ENCODE results near the gene DGCR8.

DGCR8 gene

DNA sequence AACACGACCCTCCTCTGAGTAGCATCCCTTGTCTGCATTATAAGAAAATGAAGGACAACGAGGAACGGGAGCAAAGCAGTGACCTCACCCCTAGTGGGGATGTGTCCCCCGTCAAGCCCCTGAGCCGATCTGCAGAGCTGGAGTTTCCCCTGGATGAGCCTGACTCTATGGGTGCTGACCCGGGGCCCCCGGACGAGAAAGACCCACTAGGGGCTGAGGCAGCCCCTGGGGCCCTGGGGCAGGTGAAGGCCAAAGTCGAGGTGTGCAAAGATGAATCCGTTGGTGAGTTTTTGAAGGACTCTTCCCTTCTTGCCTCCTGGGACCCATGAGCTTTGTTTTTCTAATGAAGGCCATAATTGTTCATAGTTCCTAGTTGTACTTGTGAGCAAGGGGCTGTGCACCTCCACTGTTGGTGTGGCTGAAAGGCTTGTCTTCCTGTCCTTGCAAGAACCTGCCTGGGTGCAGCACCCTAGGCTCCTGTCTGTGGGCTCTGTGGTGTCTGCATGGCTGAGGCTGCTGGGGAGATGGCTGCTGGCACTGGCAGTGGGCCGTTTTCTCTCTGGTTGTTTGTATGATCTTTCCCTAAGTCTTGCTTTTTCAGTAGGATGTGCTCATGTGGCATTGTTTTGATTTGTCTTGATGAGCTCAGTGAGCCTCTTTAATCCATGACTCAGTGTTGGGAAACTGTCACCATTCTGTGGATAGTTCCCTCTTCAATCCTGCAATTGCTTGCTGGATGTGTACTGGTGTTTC, 10.1 kb downstream of the DGCR8 start:
- no peak for DNase-seq (ENCODE audit: low read depth)

DNA sequence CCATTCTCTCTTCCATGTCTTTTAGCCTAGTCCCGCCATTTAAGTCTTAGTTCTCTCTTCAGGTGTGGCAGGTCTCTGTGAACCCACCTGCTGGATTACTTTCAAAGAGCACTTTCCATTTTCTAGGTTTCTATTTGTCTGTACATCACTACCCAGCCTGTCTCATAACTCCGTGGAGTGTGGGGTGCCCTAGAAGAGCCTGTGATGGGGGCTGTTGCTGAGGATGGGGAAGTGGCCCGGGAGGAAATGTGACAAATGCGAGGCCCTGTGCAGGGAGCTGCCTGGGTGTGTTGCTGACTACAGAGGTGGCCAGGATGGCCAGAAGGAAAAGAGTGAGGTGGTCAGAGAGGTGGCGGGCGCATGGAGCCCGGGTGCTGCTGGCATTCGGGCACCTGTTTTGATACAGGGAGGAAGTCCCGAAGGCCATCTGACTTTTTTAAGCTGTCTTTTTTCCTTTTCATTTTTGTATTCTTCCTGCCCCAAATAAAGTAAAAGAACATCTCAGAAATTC, 10.7 kb downstream of the DGCR8 start:
- no peak for DNase-seq (ENCODE audit: low read depth)

DNA sequence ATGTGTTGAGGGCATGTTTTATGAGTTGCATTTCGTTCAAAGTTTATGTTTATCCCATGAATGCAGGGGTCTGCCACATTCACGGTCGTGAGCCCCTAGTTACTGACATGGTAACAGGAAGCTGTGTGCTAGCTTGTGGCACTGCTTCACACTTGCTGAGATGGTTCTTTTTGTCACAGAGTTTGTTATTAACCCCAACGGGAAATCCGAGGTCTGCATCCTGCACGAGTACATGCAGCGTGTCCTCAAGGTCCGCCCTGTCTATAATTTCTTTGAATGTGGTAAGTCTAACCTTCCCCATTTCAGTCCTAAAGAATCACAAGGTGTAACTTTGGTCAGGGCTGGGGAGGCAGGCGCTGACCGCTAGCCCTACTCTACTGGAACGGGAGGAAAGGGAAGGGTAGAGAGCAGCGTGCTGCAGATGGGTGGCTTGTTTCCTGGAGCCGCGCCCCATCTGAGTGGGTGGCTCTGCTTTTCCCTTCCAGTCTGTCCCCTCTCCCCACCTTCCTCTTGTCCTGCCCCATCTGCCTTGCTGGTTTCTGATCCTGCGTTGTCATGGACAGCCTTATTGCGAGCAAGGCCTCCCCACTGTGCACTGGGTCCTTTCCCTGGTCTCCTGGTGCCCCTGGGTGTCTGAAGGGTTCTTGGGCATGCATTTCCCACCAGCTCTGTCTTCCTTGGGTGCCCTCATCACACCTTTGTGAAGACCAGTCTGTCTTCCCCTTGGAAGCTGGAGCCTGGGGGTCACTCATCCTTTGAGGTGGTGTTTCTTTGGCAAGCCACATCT, 11.8 kb downstream of the DGCR8 start:
- DNase-seq (ENCODE audit: low read depth): no peak

- DNase-seq (ENCODE audit: low read depth): no peak
These were observed 12.4 kb downstream of the DGCR8 start for GRCh38 chr22:20092477-20092854.

- DNase-seq (ENCODE audit: low read depth): no peak
These were observed 13.6 kb downstream of the DGCR8 start for GRCh38 chr22:20093418-20094196.

GRCh38 chr22:20094197-20094807, 14.3 kb downstream of the DGCR8 start:
- DNase-seq (ENCODE audit: low read depth): no peak

DNA sequence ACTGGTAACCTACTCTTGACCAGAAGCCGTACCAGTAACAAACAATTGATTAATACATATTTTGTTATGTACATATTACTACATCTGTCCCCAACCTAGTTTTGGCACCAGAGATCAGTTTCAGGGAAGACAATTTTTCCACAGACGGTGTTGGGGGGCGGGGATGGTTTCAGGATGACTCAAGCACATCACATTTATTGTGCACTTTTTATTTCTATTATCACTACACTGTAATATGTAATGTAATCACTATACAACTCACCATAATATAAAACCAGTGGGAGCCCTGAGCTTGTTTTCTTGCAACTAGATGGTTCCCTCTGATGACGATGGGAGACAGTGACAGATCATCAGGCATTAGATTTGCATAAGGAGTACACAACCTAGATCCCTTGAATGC, 15.5 kb downstream of the DGCR8 start:
- DNase-seq (ENCODE audit: low read depth): no peak

DNA sequence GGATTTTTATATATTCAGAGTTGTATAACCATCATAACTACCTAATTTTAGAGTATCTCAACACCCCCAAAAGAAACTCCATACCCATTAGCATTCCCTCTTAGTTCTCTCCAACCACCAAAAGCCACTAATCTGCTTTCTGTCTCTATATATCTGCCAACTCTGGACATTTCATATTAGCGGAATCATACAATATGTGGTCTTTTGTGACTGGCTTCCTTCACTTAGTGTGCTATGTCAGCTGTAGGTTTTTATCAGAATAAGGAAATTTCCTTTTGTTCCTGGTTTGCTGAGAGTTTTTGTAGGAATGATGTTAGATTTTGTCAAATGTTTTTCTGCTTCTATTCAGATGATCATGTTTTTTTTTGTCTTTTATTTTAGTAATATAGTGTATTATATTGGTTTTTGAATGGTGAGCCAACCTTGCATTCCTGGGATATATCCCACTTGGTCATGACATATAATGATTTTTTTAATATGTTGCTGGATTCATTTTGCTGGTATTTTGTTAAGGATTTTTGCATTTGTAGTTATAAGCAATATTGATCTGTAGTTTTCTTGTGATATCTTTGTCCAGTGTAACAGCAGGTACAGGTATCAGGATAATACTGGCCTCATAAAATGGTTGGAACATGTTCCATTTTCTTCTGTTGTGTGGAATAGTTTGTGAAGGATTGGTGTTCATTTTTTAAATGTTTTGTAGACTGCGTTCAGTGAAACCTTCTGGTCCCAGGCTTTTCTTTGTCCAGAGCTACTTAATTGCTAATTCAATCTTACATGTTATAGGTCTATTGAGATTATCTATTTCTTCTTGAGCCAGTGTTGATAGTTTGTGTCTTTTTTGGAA, 16.8 kb downstream of the DGCR8 start:
- DNase-seq (ENCODE audit: low read depth): no peak

- no peak for DNase-seq (ENCODE audit: low read depth)
These were observed 19.2 kb downstream of the DGCR8 start for GRCh38 chr22:20099099-20099711.

GRCh38 chr22:20101638-20102037, 21.6 kb downstream of the DGCR8 start:
- DNase-seq (ENCODE audit: low read depth): no peak

GRCh38 chr22:20102203-20102780, 22.3 kb downstream of the DGCR8 start:
- DNase-seq (ENCODE audit: low read depth): no peak

DNA sequence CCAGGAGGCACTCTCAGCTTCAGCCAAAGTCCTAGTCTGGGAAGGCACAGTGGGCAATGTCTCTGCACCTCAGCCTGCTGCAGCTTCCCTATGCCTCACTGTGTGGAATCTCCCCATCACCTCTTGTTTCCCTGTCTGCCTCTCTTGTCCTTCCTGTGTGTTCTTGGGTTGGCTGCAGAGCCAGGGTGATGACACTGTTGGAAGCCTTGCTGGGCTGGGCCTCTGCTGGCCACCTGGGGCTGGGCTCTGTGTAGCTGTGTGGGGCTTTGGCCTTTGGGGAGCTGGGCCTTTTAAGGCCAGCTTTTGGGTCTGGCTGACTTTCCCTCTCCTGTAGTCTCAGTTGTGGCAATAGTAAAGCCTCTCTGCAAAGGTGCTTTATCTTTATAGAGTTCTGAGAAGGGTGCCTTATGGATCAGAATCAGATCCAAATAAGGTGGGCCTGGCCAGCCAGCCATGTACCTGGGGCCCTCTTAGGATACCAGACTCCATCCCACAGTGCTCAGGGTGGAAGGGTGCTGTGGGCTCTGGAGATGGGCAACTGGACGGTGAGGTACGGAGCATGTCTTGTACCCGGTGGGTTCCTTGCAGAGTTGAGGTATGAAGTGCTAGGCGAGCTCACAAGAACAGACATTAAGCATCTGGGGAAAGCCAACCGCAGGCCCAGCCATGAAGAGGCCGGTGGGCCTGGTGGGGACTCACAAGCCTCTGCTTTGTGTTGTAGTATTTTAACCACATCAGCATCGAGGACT, 25.6 kb downstream of the DGCR8 start:
- DNase-seq (ENCODE audit: low read depth): no peak

DNA sequence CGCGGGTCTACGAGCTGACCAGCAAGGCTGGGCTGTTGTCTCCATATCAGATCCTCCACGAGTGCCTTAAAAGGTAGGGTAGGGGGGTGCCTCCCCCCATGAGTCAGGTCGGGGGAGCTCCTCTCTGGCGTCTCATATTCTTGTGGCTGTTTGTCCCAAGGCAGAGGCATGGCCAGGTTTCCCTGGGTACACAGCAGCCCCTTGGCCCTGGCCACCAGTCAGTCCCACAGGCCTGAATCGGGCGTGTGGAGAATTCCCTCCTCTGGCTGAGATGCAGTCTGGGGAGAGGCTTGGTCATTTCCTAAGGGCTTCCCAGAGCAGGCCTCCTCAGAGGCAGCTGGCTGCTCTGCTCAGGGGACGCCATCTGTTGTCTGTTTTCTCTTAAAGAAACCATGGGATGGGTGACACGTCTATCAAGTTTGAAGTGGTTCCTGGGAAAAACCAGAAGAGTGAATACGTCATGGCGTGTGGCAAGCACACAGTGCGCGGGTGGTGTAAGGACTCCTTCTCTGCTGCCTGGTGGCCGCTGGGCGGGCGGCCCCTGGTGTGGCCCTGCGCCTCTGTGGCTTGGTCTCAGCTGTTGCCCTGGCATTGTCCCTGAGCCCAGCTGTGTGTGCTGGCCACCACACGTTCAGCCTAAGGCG, 26.3 kb downstream of the DGCR8 start:
- no peak for DNase-seq (ENCODE audit: low read depth)

DNA sequence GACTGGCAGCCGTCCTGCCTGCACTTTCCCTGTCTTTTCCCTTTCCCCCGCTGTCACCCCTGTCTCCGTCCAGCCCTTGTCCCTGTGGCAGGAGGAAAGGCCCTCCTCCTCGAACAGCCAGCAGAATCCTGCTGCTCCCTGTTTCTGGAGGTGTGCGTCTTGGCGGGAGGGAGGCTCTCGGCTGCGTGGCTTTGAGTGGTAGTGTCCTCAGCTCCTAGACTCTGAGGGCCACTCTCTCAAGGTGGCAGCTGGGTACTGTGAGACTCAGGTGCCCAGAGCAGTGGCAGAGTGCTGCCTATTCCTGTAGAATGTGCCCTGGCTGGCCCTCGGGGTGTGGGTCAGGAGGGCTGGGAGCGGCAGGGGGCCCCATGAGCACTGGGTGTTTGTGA, 26.8 kb downstream of the DGCR8 start:
- no peak for DNase-seq (ENCODE audit: low read depth)

DNA sequence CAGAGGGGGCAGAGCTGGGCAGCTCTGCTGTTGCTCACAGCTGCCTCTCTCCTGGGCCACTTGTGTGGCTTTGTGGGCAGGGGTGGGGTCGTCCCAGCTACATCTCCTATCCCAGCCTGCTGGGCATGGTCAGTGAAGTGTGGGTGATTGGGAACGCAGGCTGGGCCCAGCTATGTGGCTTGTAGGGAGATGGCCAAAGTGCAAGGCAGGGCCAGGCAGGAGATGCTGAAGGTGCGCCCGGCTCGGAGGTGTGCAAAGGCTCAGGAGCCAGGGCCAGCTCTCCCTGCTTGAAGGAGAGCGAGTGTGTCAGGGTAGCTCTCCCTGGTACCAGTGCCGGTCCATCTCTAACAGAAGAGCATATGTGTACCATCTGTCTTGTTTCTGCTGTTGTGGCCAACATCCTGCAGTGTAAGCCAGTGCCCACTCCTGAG, 27.4 kb downstream of the DGCR8 start:
- DNase-seq (ENCODE audit: low read depth): no peak

DNA sequence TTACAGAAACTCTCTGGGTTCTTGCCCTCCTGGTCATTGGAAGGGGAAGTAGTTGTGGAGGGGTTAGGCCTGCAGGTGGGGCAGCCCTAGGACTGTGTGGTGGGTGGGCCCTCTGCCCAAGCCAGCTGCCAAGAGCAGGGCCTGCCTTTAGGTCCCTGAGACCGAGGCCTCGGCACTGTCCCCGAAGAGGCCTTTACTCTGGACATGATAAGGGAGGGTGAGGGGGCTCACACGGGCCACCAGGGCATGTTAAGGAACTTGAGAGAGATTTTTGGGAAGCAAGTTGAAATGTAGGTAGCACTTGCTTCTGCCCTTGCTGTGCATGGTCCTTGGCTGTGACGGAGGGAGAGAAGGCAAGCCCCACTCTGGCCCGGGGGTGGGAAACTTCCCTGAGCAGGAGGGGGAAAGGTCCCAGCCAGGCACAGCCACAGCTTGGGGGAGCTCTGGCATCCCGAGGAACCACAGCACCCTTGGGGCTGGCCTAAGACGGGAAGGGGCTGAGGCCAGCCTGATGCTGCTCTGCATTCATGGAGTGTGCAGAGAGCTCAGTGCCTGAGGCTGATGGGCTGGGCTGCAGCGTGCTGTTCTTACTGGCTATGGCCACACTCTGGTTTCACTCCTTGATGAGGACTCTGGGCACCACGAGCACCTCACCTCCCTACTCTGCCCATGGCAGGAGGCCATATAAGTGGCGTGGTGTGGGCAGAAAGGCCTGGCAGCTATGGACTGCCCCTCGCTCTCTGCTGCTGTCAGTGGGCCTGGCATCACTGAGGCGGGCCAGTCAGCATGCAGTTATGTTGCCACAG, 28.1 kb downstream of the DGCR8 start:
- DNase-seq (ENCODE audit: low read depth): no peak

DNA sequence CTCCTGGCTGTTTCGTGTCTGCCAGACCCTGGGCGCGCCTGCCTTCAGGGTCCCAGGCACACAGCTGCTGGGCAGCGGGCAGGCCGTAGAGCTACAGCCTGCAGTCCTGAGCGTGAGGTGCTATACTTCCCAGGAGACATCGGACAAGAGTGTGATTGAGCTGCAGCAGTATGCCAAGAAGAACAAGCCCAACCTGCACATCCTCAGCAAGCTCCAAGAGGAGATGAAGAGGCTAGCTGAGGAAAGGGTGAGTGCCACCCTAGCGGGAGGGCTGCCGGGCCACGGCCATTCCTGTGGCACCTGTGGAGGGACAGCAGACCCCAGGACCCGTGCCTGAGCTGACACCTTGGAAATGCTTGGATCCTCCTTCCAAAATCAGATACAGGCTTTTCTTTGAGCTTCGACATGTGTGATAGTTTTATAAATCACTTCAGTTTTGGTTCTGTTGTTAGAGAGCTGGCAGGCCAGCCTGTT, 28.8 kb downstream of the DGCR8 start:
- DNase-seq (ENCODE audit: low read depth): no peak
